Measurements from ENCODE around the gene CFH.
"Not testable (repeated sequence)": the region's sequence is repeated elsewhere in the genome, so short reads cannot be mapped to it uniquely, and the experiment has no call there.

CFH gene

DNA sequence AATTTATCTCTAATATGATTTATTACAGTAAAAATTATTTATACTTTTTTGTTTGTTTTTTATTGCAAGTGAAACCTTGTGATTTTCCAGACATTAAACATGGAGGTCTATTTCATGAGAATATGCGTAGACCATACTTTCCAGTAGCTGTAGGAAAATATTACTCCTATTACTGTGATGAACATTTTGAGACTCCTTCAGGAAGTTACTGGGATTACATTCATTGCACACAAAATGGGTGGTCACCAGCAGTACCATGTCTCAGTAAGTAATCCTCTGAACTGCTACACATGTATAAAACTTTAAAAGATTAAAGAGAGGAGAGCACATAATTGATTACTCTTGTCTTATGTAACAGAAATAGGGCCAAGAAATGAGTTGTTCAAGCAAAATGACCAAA lies 127.2 kb downstream of the CFH start:
- H3K4me3 ChIP-seq, result no peak overlapping the region
- TF ChIP-seq, protein P1, sequence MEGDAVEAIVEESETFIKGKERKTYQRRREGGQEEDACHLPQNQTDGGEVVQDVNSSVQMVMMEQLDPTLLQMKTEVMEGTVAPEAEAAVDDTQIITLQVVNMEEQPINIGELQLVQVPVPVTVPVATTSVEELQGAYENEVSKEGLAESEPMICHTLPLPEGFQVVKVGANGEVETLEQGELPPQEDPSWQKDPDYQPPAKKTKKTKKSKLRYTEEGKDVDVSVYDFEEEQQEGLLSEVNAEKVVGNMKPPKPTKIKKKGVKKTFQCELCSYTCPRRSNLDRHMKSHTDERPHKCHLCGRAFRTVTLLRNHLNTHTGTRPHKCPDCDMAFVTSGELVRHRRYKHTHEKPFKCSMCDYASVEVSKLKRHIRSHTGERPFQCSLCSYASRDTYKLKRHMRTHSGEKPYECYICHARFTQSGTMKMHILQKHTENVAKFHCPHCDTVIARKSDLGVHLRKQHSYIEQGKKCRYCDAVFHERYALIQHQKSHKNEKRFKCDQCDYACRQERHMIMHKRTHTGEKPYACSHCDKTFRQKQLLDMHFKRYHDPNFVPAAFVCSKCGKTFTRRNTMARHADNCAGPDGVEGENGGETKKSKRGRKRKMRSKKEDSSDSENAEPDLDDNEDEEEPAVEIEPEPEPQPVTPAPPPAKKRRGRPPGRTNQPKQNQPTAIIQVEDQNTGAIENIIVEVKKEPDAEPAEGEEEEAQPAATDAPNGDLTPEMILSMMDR (IDR thresholded peaks at IDR 0.05), result no peak
- H3K27ac ChIP-seq, result no peak overlapping the region
- no peak for DNase-seq (ENCODE audit: low spot score)

GRCh38 chr1:196791252-196791651 lies 139.4 kb downstream of the CFH start:
- H3K4me3 ChIP-seq; H3K27ac ChIP-seq; DNase-seq (ENCODE audit: low spot score): not testable (repeated sequence)

DNA sequence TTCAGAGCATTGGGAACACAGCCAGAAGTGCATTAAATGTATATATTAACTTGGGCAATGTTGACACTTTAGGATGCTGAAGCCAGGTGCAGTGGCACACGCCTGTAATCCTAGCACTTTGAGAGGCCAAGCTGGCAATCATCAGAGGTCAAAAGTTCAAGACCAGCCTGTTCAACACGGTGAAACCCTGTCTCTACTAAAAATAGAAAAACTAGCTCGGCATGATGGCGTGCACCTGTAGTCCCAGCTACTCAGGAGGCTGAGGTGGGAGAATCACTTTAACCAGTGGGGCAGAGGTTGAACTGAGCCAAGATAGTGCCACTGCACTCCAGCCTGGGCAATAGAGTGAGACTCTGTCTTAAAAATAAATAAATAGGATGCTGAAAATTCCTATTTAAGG lies 142.3 kb downstream of the CFH start:
- not testable (repeated sequence) for H3K27ac ChIP-seq; DNase-seq (ENCODE audit: low spot score)

More for the DNA sequence above, 142.3 kb downstream of the CFH start:
- H3K4me3 ChIP-seq, result not testable (repeated sequence)
